Activated naive CD4-positive, alpha-beta T cell treated with anti-CD3 and anti-CD28 coated beads, Interleukin-2, amount 50 U/mL, for 24 hours (primary cell): Measurements from ENCODE around the gene RAB27A.
"Not testable (repeated sequence)": the region's sequence is repeated elsewhere in the genome, so short reads cannot be mapped to it uniquely, and the experiment has no call there.

Experiments used
- H3K27ac Mint-ChIP-seq: one replicate; pipeline ENCODE4 v1.8.0; 2021; ENCODE audit warnings: mild to moderate bottlenecking, mixed read lengths
- H3K27me3 Mint-ChIP-seq: one replicate; pipeline ENCODE4 v1.8.0; 2021; ENCODE audit warnings: mixed read lengths
- H3K36me3 Mint-ChIP-seq: one replicate; pipeline ENCODE4 v1.8.0; 2021; ENCODE audit warnings: mixed read lengths
- H3K4me1 Mint-ChIP-seq: one replicate; pipeline ENCODE4 v1.8.0; 2021; ENCODE audit warnings: mixed read lengths
- H3K4me3 Mint-ChIP-seq: one replicate; pipeline ENCODE4 v1.8.0; 2021; ENCODE audit warnings: mild to moderate bottlenecking, mixed read lengths
- H3K9me3 Mint-ChIP-seq: one replicate; pipeline ENCODE4 v1.8.0; 2021; ENCODE audit warnings: mixed read lengths

RAB27A gene

DNA sequence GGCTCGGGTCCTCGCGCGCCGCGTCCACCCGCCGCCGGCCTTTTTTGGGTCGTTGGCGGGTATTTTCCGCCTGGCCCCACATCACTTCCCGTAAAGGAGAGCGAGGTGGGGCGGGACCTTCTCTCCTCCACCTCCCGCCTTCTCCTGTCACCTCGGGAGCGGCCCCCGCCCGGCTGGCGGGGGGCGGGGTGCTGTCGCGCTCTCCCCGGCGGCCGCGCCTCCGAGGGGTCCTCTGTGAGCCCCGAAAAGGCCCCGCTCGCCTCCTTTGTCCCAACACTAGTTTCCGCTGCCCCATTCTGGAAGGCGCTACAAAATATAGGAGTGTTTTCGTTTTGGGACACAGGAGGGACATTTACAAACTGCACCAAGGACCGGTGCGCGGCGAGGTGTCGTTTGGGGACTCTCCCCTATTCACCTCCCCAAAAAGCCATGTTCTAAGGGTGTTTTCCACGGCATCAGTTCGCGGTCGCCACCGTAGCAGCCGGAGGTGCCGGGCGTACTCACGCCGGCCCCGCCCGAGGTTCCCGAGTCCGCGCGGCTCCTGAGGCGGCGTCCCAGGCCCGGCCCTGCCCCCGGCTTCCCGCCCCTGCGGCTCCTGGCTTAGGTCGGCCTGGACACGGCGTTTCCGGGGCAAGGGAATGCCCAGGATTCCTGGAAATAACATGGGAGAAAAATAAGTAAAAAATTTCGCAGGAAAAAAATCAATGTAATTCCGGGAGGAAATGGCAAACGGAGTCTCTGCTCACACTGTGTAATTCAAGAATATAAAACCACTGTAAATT, at the start of gene RAB27A:
TSS of gene RAB27A (minus strand) at position 68 of the 782 bp plus-strand sequence. CDS start 54,879 bp downstream, outside the sequence.
- Mint-ChIP-seq H3K9me3 (no peaks in the 10 kb centered on the region), H3K4me3 (peak within 1 kb of the TSS; percentile 97), H3K27me3 (no peaks in the 10 kb centered on the region), H3K4me1 (peaks cover 45% of the 10 kb centered on the region), H3K27ac (peak within 1 kb of the TSS; percentile 97), H3K36me3 (peaks cover 8% of the 10 kb centered on the region)

DNA sequence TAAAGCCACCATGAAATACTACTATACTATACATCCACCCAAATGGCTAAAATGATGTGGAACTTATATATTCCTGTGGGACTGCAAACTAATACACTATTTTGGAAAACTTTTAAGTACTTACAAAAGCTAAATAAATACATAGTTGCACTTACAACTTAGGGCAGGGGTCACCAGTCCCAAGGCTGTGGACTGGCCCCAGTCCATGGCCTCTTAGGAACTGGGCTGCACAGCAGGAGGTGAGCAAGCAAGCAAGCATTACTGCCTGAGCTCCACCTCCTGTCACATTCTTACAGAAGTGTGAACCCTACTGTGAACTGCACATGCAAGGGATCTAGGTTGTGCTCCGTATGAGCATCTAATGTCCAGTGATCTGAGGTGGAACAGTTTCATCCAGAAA, 47.5 kb upstream of the RAB27A start:
- H3K27me3 Mint-ChIP-seq, result no peaks in the 10 kb centered on the region

DNA sequence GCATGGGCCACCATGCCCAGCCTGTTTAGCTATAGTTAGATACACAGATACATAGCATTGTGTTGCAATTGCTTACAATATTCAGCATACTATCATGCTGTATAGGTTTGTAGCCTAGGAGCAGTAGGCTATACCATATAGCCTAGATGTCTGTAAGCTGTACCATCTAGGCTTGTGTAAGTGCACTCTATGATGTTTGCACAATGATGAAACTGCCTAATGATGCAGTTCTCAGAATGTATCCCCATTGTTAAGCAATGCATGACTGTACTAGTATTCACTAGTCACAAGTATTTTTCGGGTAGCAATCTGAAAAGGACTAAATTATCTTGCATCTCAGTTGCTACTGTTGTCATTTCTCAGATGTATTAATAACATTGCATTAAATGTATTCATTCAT, 45.4 kb upstream of the RAB27A start:
- no peaks in the 10 kb centered on the region for H3K9me3 Mint-ChIP-seq
- H3K4me3 Mint-ChIP-seq, result no peak overlapping the region
- H3K4me1 Mint-ChIP-seq, result no peaks in the 10 kb centered on the region
- peaks cover 15% of the 10 kb centered on the region for H3K36me3 Mint-ChIP-seq
- H3K27ac Mint-ChIP-seq, result no peak overlapping the region
- H3K27me3 Mint-ChIP-seq, result no peaks in the 10 kb centered on the region

More for the DNA sequence above, 47.5 kb upstream of the RAB27A start:
- H3K4me1 Mint-ChIP-seq, result no peaks in the 10 kb centered on the region
- no peaks in the 10 kb centered on the region for H3K9me3 Mint-ChIP-seq
- peaks cover 15% of the 10 kb centered on the region for H3K36me3 Mint-ChIP-seq
- H3K27ac Mint-ChIP-seq, result no peak overlapping the region
- H3K4me3 Mint-ChIP-seq, result no peak overlapping the region

DNA sequence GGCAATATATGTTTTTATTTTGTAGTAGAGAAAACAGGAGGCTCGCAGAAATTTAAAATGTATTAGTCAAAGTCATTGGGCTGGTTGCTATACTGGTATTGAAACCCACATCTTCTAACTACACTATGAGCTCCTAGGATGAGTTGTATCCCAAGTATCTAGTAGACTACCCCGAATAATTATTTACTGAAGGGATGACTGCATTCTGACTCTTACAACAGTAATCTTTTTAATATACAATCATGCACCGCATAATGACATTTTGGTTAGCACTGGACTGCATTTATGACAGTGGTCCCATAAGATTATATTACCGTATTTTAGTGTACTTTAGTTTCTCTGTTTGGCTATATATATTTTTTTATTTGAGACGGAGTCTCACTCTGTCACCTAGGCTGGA, 44.8 kb upstream of the RAB27A start:
- Mint-ChIP-seq H3K4me3 (no peak overlapping the region), H3K9me3 (no peaks in the 10 kb centered on the region), H3K4me1 (no peaks in the 10 kb centered on the region), H3K36me3 (peaks cover 10% of the 10 kb centered on the region), H3K27ac (no peak overlapping the region), H3K27me3 (no peaks in the 10 kb centered on the region)

DNA sequence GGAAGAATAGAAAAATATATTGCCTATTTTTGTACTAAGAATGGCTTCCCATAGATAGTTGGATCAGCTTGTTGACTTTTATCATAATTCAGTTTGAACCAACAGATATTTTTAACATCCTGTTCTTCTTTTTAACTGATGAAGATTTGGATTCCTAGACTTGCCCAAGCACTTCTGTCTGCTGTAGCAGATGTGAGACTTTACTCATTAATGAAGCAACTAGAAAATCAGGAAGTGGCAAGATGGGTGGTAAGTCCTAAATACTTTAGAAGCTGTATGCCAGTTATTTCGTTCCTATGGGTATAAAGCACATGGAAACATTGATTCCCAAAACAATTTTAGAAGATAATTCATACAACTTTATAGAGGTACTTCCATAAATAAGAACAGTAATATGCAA, 37.8 kb upstream of the RAB27A start:
- Mint-ChIP-seq H3K36me3 (peaks cover 8% of the 10 kb centered on the region), H3K9me3 (no peaks in the 10 kb centered on the region), H3K27me3 (no peaks in the 10 kb centered on the region), H3K27ac (no peak overlapping the region), H3K4me3 (no peak overlapping the region), H3K4me1 (peaks cover 9% of the 10 kb centered on the region)

DNA sequence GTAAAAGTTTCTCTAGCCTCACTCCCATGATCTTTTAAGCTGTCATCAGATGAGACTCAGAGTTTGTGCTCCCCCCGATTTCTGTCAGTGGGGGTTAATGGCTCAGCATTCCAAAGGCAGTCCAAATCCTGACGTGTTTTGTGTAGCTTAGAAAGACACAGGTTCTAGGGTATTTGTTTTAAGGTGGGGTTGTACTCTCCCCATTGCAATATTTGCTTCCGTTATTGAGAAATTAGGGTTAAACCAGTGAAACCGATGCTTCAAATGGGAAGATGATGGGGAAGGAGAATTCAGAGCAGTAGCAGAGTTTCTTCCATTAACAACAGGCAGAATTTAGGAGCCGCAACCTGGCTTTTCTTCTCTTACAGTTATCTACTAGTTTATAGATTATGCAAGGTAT, 32.9 kb upstream of the RAB27A start:
- Mint-ChIP-seq H3K27me3 (no peaks in the 10 kb centered on the region), H3K36me3 (peaks cover 12% of the 10 kb centered on the region), H3K4me1 (peaks cover 40% of the 10 kb centered on the region), H3K9me3 (no peaks in the 10 kb centered on the region), H3K4me3 (no peak overlapping the region), H3K27ac (no peak overlapping the region)

DNA sequence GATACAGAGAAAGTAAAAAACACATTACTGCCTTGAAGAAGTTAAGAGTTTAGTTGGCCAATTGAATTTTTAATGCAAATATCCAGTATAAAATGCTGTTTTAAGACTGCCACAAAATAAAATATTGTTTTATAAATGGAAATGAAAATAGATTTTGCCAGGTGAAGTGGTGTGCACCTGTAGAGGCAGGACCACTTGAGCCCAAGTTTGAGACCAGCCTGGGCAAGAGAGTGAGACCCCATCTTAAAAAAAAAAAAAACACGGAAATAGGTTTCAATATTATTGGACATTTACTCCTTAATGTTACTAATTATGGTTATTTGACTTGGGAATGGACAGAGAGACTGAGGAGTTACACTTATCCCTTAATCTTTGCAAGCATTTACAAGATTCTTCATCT, 31.4 kb upstream of the RAB27A start:
- Mint-ChIP-seq H3K27ac (no peak overlapping the region), H3K4me1 (peaks cover 53% of the 10 kb centered on the region), H3K4me3 (no peak overlapping the region), H3K9me3 (no peaks in the 10 kb centered on the region), H3K36me3 (peaks cover 14% of the 10 kb centered on the region), H3K27me3 (no peaks in the 10 kb centered on the region)

DNA sequence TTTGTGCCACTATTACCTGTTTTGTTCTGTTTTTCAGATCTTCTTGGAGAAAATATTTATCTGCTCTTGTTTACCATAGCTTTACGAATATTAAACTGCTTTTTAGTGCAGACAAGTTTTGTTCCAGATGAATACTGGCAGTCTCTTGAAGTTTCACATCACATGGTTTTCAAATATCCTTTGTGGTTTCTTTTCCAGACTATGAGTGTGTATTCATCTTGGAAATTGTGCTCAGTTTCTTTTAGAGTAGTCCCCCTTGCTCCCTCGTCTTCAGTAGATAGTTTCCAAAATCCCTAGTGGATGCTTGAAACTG, 30.6 kb upstream of the RAB27A start:
- Mint-ChIP-seq H3K36me3 (peaks cover 14% of the 10 kb centered on the region), H3K4me3 (peak overlapping the region; percentile 81), H3K27me3 (no peaks in the 10 kb centered on the region), H3K4me1 (peaks cover 61% of the 10 kb centered on the region), H3K9me3 (no peaks in the 10 kb centered on the region), H3K27ac (peak overlapping the region; percentile 59)

DNA sequence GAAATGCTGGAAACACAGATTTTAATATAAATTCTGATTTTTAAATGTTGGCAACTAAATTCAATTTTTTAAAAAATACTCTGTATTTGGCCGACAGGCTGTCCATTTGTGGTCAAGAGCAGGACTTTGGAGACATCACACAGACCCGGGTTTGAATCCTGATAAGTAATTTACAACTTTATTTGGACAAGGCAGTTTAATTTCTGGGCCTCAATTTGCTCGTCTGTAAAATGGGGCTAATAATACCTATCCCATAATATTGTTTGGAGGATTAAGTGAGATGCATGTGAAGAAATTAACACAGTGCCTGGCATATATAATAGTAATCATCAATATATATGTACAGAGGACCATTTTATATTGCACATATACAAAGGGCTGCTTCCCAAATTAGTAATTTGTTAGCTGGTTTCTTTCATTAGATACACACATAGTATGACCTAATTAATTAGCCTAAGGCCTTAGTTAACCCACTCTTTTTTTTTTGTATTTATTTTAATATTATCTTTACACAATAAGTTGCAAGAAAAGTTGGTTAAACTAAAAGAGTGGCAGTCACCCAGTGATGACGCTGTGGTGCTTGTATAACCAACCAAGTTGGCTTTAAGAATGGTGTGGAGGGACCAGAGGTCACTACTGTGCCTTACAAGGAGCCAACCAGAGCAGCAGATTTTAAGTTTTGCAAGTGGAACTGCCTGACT, 30.1 kb upstream of the RAB27A start:
- H3K36me3 Mint-ChIP-seq, result peaks cover 16% of the 10 kb centered on the region
- no peaks in the 10 kb centered on the region for H3K9me3 Mint-ChIP-seq
- peaks cover 66% of the 10 kb centered on the region for H3K4me1 Mint-ChIP-seq
- H3K27ac Mint-ChIP-seq, result peak overlapping the region; percentile 59
- peak overlapping the region; percentile 99 for H3K4me3 Mint-ChIP-seq
- no peaks in the 10 kb centered on the region for H3K27me3 Mint-ChIP-seq

DNA sequence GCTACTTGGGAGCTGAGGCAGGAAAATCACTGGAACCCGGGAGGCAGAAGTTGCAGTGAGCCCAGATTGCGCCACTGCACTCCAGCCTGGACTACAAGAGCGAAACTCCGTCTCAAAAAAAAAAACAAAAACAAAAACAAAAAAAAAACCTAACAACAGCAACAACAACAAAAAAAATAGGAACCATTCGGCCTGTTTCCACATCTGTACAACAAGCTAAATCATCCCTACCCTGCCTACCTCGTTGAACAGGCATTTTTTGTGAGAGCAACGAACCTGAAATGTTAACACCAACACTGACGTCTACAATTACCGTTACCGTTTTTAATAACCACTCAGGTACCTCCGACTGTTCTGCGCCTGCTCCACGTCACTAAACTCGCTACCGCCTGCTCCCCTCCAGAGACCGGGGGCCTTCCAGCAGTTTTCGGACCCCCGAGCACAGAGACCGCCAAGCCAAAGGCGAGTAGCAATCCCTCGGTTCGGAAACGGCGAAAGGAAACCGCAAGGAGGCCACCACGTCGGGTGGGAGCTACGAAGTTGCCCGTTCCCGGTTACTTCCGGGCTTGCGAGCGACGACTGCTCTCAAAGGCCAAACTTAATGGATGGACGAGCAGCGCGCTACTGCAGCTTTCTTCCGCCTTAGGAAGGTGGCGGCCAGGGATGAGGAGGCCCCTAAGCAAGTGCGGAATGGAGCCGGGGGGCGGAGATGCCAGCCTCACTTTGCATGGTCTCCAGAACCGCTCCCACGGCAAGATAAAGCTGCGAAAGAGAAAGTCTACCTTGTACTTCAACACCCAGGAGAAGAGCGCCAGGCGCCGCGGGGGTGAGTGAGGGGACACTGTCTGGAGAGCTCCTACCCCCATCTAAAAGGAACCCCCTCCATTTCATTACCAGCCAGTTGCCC, 29.2 kb upstream of the RAB27A start, which contains the start of the genes PIGB and PIGBOS1:
TSS of gene PIGB (plus strand) at position 635 of the 907 bp plus-strand sequence. CDS start at position 664, 29 bp downstream.
TSS of gene PIGBOS1 (minus strand) at position 536 of the 907 bp plus-strand sequence. CDS start 1,331 bp downstream, outside the sequence.
- Mint-ChIP-seq H3K27ac (peak within 1 kb of the TSS; percentile 98), H3K36me3 (peaks cover 12% of the 10 kb centered on the region)

DNA sequence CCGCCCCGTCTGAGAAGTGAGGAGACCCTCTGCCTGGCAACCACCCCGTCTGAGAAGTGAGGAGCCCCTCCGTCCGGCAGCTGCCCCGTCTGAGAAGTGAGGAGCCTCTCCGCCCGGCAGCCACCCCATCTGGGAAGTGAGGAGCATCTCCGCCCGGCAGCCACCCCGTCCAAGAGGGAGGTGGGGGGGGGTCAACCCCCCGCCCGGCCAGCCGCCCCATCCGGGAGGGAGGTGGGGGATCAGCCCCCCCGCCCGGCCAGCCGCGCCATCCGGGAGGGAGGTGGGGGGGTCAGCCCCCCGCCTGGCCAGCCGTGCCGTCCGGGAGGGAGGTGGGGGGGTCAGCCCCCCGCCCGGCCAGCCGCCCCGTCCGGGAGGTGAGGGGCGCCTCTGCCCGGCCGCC, 13.2 kb upstream of the RAB27A start:
- not testable (repeated sequence) for H3K36me3 Mint-ChIP-seq, H3K4me1 Mint-ChIP-seq, H3K4me3 Mint-ChIP-seq, H3K27me3 Mint-ChIP-seq, H3K9me3 Mint-ChIP-seq, H3K27ac Mint-ChIP-seq

More for the DNA sequence above, 29.2 kb upstream of the RAB27A start, which contains the start of the genes PIGB and PIGBOS1:
- H3K27me3 Mint-ChIP-seq, result no peaks in the 10 kb centered on the region
- no peaks in the 10 kb centered on the region for H3K9me3 Mint-ChIP-seq
- H3K4me1 Mint-ChIP-seq, result peaks cover 73% of the 10 kb centered on the region
- peak within 1 kb of the TSS; percentile 99 for H3K4me3 Mint-ChIP-seq

DNA sequence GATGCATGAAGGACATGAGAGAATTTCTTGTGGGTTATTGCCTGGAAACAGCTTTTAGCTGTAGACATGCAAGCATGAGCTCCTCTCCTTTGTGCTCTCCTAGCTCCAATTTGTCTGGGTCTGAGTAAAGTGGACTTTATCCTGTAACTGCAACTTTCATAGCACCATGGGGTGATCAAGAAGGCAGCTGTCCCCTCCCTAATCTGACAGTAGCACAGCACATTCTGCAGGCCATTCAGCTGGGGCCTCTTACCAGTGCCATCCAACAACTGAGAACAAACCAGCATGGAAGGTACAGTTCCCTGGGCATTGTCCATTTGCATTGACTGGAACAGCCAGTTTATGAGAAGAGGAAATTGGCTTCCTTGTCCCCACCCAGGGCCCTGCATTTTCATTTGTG, 7.7 kb upstream of the RAB27A start:
- Mint-ChIP-seq H3K27me3 (no peaks in the 10 kb centered on the region), H3K9me3 (no peaks in the 10 kb centered on the region), H3K4me3 (no peak overlapping the region), H3K4me1 (no peaks in the 10 kb centered on the region), H3K36me3 (no peaks in the 10 kb centered on the region), H3K27ac (no peak overlapping the region)

DNA sequence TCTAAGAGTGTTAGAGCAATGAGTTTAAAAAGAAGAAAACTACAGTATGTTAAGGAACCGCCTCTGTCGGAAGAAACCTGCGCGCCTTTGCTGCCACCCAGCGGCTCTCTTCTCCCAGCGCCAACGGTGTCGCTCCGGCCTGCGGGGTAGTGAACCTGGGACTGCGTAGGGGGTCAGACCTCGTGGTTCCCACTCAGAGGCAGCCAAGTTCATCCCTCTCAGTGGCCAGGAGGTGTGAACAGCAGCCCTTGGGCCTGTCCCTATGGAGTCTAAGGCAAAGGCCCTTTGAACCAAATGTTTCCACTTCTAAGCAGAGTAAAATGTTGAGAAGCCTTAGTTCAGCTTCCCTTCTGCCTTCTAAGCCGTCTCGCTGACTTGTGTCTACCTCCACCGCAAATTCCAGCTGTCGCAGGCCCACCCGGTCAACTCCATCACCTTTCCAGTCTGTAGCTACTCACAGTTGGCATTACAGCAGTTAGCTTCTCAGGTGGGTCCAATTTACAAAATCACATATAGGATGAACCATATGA, 980 bp upstream of the RAB27A start:
- H3K36me3 Mint-ChIP-seq, result peaks cover 7% of the 10 kb centered on the region
- no peaks in the 10 kb centered on the region for H3K27me3 Mint-ChIP-seq
- no peaks in the 10 kb centered on the region for H3K9me3 Mint-ChIP-seq
- H3K4me3 Mint-ChIP-seq, result peak overlapping the region; percentile 91
- H3K27ac Mint-ChIP-seq, result peak overlapping the region; percentile 93
- H3K4me1 Mint-ChIP-seq, result peaks cover 38% of the 10 kb centered on the region

DNA sequence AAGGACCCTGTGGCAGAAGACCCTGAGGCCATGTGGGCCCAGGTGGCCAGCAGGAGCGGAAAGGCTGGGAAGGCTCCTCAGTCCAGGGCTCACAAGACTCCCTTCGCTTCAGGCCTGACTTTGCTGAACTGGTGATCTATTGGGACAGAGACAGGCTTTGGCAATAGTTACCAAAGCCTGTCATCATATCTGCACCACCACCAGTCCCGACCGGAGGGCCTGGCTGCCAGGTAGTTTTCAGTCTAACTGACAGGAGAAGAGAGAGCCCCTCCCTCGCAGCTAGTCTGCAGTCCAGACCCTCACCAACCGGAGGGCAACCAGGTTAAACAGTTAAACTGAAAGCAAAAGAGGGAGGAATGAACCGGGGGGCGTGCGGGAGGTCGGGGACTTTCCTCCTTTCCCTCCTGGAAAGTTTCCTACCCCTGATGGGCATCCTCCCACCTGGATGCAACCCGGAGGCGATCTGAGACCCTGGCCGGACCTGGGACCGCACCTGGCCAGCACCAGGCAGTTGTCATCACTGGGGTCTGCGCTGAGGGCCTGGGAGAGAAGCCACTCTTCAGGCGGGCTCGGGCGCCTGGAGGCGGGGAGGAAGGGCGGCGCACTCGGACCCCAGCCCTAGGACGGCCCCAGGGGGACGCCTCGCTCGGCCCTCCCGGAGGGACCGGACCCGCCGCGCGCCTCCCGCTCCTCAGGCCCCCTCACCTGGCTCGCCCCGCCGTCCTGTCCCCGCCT, 435 bp downstream of the RAB27A start:
- no peaks in the 10 kb centered on the region for H3K27me3 Mint-ChIP-seq
- peaks cover 8% of the 10 kb centered on the region for H3K36me3 Mint-ChIP-seq
- no peaks in the 10 kb centered on the region for H3K9me3 Mint-ChIP-seq
- peaks cover 52% of the 10 kb centered on the region for H3K4me1 Mint-ChIP-seq
- H3K4me3 Mint-ChIP-seq, result peak overlapping the region; percentile 97
- peak overlapping the region; percentile 97 for H3K27ac Mint-ChIP-seq
